ENCODE measurements around the gene CERS5.
A peak's percentile ranks its signal among the peaks of the same experiment; 100 is the strongest.

The CERS5 gene, protein sequence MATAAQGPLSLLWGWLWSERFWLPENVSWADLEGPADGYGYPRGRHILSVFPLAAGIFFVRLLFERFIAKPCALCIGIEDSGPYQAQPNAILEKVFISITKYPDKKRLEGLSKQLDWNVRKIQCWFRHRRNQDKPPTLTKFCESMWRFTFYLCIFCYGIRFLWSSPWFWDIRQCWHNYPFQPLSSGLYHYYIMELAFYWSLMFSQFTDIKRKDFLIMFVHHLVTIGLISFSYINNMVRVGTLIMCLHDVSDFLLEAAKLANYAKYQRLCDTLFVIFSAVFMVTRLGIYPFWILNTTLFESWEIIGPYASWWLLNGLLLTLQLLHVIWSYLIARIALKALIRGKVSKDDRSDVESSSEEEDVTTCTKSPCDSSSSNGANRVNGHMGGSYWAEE

DNA sequence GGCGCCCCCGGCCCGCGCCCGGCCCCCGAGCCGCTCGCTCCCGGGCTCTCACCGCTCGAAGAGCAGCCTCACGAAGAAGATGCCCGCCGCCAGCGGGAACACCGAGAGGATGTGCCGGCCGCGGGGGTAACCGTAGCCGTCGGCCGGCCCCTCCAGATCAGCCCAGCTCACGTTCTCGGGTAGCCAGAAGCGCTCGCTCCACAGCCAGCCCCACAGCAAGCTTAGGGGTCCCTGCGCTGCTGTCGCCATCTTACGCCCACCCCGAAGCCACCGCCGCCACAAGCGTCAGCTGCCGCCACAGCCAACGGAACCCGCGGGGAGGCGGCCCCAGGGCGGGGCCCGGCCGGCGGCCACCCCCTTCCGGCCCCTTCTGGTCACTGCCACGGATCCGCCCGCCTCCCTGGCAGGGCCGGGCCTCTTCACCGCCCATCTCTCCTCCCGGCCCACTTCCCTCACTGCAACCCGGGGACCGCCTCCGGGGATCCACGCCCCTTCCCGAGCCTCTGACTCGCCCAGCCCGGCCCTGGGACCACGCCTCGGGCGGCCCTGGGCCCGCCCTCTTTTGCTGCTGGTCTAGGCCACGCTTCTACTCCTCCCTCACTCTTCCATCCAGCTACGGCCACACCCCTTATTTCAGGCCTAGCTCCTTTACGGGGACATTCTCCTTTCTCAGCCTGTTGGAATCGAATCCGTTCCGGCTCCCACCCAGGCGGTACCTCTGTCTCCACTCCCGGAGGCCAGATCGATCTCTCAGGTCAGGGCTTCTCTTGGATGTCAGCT is at the start of gene CERS5:
TSS of gene CERS5 (minus strand) at position 321 of the 780 bp plus-strand sequence. CDS start at position 249, 72 bp downstream.
- peak; percentile 99 for DNase-seq

DNA sequence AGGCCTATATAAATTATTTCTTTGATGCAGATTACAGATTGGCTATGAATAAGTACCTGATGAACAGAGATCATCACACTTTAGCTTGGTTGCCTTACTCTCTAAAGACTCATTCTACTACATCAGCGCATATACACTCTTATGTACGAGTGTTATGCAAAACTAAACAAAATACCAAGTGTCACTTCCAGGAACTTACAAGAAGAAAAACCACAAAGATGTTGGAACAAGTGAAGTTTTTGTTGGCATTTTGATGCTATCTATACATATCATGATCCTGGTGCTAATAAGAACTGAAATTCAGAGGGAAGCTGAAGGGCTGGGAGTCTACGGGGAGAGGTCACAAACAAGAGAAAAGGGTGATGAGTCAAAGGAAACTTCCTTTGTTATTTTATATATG is 47.9 kb upstream of the CERS5 start:
- DNase-seq = no peak

DNA sequence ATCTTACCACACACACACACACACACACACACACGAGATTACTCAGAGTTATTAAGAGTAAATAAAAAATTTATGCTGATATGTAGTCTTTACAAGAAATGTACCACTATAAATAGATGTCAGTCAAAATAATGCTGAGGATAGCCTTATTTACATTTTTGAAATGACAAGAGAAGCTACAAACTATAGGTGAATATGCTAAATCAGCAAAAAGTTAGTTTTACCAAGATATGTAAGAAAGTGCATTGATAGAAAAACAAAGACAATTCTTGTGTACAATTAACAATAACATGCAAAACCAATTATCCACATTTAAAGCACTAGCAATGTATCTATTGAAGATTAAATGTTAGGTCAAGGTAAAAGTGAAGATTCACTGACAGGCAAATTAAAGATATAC is 46.8 kb upstream of the CERS5 start:
- no peak for DNase-seq

DNA sequence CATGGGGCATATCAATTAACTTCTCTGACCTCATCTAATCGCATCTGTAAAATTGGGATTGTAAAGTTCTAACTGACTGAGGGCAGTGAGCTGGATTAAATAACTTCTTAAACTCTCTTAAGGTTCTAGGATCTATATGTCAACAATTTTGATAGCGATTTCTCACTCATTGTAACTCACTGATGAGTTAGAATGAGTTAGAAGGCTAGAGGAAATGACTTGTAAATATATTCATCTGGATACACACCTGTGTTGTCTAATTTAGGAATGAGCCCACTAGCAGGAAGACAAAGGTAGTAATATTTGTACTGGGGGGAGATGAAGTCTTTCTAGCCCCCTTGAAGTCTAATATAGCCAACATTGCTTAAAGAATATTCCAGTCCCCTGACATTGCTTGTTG is 46.3 kb upstream of the CERS5 start:
- DNase-seq = no peak

DNA sequence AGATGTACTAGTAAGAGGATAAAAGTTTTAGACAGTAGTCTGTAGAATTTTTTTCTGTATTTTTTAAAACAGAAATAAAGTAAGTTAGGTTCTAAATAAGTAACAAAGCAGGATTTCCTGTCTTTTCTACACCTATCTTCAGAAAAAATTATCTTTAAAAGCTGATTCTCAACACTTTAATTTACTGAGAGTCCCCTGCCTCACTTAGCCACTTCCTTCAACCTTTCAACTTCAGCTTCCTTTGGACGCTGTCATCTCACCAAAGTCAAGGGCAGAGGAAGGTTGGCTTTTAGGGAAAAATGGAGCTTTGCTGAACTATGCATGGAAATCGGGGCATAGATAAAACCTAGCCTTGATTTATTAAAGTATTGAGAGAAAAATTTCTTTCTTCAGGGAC is 44.9 kb upstream of the CERS5 start:
- no peak for DNase-seq

DNA sequence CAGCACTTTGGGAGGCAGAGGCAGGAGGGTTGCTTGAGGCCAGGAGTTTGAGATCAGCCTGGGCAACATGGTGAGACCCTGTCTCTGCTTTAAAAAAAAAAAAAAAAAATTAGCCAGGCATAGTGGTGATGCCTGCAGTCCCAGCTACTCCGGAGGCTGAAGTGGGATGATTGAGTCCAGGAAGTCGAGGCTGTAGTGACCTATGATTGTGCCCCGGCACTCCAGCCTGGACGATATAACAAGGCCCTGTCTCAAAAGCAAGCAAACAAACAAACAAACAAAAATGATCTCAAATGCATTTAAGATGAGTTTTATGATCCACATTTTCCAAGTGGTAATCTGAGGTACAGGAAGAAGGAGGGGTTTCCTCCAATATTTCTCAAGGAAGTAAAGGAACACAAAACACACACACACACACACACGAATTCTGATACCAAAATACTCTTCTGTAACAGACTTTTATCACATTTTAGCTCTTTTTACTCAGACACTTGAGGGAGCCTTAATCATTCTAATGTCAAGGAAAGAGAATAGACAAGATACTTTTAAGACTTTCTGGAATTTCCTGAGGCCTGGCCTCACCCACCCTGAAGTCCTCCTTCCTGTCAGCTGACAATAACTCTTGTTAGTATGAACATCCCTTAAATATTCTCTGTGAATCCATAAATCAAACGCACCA is 44.4 kb upstream of the CERS5 start:
- no peak for DNase-seq

DNA sequence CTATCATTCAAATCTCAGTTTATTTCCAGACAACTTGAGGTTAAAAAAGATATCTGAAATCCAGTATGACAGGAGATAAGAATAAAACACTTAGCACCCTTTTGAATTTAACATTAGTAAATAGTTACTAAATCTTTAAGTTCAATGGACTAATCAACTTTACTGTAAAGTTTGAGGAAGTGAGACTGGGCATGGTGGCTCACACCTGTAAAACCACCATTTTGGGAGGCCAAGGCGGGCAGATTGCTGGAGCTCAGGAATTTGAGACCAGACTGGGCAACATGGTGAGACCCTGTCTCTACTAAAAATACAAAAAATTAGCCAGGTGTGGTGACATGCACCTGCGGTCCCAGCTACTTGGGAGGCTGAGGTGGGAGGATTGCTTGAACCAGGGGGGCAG is 40.3 kb upstream of the CERS5 start:
- no peak for DNase-seq

DNA sequence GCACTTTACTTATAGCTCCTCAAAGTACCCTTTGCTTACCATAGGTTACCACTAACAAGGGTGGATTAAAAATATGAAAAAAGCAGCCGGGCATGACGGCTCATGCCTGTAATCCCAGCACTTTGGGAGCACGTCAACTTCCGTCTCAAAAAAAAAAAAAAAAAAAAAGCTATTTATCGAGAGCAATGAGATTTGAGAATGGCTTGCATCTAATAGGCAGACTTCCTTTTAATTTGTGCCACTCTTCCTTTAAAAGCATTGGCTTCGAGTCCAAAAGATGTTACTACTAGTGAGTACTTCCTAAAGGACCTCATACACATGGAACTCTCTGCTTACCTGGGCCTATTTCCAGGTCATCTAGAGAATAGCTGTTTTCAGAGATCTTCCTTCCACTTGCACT is 38.5 kb upstream of the CERS5 start:
- DNase-seq = no peak

DNA sequence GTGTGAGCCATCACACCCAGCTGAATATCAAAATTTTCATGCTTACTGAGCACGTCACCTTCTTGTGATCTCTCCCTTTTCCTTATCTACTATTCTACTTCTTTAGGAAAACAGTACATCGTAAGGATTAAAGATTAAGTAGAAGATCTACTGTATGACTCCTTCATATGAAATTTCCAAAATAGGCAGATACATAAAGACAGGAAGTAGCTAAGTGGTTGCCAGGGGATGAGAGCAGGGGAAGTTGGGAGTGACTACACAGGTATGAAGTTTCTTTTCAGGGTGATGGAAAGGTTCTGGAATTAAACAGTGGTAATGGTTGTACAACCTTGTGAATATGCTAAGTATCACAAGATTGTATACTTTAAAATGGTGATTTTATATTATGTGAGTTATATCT is 36.5 kb upstream of the CERS5 start:
- DNase-seq = no peak

DNA sequence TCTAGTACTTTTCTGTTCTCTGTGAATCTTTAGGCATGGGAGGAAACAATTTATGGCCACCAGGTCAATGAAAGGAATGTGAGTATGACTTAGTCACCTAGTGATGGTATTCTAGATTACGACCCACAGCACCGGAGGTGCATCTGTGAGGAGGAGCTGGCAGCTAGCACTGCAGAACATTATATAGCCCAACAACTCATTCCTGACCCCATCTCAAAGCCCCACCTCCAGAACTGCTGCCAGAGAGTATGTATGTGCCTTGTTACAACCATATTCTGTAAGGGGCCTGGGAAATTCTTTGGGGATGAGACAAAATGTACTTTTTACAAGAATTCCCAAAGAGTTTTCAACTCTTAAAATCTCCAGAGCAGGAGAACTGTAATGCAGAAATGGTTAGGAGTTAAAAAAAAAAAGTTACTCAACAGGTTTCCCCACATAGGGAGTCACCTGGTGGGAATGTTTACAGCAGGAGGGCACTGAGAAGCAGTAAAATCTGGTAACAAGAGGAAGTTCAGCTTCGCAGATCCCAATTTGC is 34.9 kb upstream of the CERS5 start:
- no peak for DNase-seq

DNA sequence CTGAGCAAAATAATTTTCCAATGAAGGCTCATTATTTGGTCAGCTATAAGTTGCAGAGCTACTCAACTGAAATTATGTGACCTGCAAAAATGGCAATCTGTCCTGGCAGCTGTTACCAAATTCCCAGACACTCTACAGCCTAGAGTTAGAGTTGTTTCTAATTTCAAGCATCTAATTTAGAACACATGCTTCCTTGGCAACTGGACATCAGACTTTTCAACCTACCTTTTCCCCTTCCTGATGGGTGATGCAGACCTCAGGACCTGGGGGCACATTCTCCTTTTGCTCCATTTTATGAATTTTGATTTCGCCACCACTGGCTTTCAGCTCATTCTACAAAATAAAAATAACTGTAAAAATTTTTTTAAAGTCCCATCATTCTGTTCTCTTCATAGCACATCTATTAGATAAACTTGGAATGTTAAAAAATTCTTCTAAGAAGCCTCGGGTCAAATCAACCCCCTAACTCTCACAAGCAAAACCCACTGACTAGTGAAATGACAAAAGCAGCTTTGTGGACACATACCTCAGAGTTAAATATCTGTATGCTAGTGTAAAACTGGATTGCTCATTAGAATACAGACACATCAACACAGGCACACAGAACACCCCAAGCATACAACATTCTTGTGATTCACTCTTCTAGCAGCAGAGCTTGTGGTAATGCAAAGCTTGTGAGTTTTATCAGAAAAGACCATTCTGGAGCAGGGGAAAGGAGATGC is 33.5 kb upstream of the CERS5 start:
- DNase-seq = no peak

DNA sequence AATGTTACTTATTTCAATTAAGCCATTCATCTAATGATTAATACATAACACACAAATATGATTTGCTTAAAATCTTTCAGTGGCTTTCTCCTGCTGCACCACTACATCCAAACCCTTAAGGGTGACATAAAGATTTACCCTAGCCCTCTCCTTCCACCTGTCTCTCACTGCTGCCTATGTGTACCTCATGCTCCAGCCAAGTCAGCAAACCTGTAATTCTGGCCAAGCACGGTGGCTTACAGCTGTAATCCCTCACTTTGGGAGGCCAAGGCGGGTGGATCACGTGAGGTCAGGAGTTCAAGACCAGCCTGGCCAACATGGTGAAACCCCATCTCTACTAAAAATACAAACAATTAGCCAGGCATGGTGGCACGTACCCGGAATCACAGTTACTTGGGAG is 31.7 kb upstream of the CERS5 start:
- no peak for DNase-seq

DNA sequence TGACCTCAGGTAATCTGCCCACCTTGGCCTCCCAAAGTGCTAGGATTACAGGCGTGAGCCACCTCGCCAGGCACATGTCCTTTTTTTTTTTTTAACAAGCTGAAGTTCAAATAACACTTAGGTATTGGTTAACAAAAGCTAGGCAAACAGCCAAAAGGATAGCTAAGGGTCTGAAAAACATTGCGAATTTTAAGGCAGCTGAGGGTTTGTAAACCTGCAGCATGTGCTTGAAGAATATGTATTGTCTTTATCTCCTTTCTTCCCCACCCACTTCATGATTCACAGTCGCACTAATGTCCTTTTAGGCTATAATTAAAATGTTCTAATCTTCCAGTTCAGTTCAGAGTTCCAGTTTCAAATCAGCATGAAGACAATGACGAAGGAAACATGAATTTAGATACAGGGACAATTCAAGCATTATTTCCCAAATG is 30.1 kb upstream of the CERS5 start:
- DNase-seq = no peak

DNA sequence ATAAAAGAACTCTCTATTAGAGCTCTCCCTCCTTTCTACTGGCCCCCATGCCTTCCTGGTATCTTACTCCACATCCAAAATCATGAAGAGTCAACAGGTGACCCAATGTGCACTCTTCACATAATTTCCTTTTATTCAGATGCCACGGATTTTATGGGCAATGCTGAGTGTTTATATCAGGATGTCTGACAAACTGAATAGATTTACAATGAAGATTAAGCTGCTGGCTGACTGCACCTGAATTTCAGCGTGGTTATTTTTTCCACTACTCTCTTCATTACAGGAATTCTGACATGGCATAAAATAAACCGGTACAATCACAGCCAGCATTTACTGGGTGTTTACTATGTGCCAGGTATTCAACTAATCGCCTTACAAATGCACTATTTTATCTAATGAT is 29.4 kb upstream of the CERS5 start:
- no peak for DNase-seq

DNA sequence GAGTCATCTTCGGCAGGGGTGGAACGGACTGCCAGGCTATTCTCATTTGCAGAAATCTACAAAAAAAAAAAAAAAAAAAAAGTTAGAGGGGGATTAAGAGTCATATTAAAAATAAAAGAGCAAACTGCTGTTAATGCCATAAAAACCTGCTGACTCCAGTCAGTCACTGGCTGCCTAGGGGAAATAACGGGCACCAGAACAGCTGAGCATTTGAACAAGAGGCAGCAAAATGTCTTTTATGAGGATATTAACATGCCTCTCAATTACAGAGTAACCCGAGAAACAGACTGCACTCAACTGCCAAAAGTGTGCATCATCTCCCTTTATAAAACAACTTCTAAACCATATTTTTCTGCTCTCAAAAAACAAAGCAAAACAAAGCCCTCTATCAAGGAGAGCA is 28.7 kb upstream of the CERS5 start:
- no peak for DNase-seq

DNA sequence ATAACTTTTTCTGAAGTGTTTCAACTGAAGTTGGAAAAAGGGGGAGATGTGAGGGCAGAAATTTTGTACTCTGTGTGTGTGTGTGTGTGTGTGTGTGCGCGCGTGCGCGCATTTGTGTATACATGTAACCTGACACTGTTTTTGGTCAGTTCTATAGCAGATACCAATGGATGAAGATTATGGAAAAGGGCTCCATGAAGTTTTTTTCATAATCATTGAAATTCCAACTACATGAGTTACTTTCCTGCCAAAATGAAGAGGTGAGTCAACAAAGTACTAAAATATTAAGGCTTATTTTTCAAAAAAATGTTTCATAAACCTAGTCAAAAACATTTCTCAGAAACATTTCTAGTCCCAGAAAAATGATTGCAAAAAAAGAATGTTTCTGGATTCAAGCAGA is 25.7 kb upstream of the CERS5 start:
- DNase-seq = no peak

DNA sequence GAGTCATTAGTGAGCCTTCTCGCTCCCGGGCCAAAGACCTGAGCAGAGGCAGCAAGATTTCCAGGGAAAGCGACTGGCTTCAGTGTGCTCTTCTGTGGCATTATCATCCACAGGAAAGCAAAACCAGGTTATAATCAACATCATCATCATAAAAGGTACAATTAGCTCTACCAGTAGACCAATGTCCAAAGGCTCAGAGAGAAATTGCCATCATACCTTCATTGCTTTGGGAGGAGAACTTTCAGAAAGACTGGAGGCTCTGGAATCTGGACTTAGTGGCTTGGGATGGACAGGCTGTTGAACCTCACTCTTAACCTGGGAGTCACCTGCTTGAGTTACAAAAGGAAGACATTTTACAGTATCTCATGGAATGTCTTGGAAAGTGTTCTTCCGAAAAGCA is 25.1 kb upstream of the CERS5 start:
- DNase-seq = no peak

DNA sequence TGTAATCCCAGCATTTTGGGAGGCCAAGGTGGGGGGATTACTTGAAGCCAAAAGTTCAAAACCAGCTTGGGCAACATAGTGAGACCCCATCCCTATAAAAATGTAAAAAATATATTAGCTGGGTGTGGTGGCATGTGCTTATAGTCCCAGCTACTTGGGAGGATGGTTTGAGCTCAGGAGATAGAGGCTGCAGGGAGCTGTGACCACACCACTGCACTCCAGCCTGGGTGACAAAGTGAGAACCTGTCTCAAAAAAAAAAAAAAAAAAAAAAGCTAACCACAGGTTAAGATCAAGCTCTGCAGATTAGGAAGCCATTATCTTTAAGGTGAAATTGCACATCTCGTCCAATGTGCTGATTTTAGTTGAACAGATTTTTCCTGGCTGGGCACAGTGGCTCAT is 23.7 kb upstream of the CERS5 start:
- no peak for DNase-seq

DNA sequence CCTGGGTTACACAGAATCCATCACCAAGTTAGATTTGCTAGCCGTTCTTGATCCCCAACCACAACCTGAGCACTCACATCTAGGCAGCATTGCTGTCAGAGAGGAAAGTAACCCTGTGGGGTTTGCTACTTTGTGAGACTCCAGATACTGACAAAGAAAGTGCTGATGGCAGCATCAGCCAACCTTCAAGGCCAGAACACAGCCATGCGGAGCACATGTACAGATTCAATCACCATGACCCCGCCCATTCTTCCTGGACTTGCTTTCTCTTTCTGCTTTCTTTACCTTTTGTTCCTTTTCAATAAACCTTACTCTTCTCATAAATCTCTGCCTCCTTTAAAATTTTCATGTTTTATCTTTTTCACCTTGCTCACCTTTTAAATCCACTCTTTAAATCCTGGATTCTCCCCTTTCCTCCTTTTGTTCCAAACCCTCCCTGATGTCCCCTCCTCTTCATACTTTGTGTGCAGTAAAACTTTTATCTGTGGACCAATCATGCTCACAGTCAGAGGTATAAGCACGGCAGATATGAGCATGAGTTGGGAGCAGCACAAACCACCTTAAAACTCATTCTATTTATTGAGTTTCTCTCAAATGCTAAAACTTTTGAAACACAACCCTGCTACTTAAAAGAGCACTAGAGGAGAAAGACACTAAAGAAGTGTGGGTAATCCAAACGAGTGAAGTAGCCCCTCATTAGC is 21.9 kb upstream of the CERS5 start:
- DNase-seq = peak; percentile 60

DNA sequence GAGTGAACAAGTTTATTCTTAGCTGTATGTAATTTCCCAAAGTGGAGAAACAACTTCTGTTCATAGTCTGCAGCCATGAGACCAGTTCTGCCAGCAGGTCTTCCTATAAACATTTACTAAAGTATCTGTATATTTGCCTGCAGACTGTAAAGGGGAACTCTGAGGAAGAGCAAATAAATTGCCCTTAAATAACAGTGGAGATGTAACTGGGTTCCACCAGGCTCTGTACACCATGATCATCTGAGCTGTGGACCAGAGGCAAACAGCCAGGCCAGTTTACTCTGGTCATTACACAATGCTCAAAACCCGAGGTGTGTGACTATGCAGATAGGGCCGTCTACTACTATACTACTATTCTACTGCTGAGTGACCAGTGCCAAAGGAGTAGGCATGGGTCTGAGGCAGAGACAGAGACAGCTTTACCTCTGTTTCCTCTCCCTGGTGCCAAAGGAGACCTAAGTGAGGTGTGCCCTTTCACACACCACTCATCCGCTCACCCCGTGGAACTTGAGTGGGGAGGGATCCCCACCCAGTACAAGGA is 21.1 kb upstream of the CERS5 start:
- DNase-seq = no peak

DNA sequence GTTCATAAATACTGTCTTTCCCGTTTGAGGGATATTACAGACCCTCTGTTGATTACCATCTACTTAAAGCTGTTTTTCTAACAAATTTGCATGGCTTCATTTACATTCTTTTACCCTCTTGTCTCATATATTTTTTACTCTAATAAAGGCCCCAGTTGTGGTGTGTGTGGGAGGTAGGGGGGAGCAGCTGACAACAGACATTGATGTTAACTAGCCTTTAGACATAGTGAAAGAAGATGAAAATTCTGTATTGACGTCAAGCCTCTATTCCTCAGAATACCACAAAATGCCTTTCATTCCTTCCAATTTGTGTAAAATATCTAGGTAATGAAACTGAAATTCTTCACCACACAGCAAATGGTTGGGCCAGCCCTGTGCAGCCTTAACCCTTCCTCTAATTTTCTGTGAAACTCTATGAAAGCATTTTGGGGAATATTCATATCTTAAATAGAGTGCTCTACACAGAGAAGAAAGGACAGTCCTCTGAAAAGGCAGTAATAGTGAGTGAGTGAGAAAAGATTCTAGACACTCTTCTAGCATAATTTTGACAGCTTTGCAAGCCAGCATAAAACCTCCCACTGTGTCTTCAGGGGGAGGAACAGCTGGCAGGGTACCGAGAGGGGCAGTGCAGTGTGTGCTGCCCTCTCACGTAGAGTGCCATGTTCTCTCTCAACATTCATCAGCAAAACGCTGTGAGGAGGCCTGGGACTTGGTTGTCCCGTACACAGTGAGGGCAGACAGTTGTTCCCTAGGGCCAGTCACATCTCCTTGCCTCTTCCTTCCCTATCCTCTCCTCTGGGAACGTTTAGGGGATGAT is 20.1 kb upstream of the CERS5 start:
- peak; percentile 59 for DNase-seq

Measured in activated CD4-positive, alpha-beta T cell treated with anti-CD3 and anti-CD28 coated beads, Interleukin-2, amount 50 U/mL, for 16 hours (primary cell).